ENCODE results near the gene KCNH4. TPM values are rescaled to one million over a fixed set of nuclear protein-coding genes. Genes with fewer than 3 reads are reported as not detected.
A peak's percentile ranks its signal among the peaks of the same experiment; 100 is the strongest.

KCNH4 gene
- total and polyA plus RNA-seq, 2 experiments from 2014 or later, result not detected

GRCh38 chr17:42199416-42200011 is 18.6 kb upstream of the KCNH4 start:
- Histone ChIP-seq H3K27me3 (no peaks in the 10 kb centered on the region), H3K36me3 (peaks cover 6% of the 10 kb centered on the region), H3K27ac (peak overlapping the region; percentile 43), H3K4me3 (no peak overlapping the region), H3K9me3 (ENCODE audit: low read depth) (no peaks in the 10 kb centered on the region), H3K4me1 (ENCODE audit: low read depth) (no peaks in the 10 kb centered on the region)
- no peak for TF ChIP-seq CTCF (IDR thresholded peaks at IDR 0.05; ENCODE audit: low read depth, low read length)
- DNase-seq (ENCODE audit: low read depth in 1 of 2, low spot score in 1 of 2), result no peak

- no peak for DNase-seq (ENCODE audit: low read depth in 1 of 2, low spot score in 1 of 2)
- no peak for TF ChIP-seq CTCF (IDR thresholded peaks at IDR 0.05; ENCODE audit: low read depth, low read length)
- Histone ChIP-seq H3K4me3 (no peak overlapping the region), H3K27ac (peak overlapping the region; percentile 39), H3K9me3 (ENCODE audit: low read depth) (no peaks in the 10 kb centered on the region), H3K27me3 (no peaks in the 10 kb centered on the region), H3K36me3 (peaks cover 3% of the 10 kb centered on the region), H3K4me1 (ENCODE audit: low read depth) (no peaks in the 10 kb centered on the region)
Observed at GRCh38 chr17:42198897-42199296, 18.0 kb upstream of the KCNH4 start.

- no peak for TF ChIP-seq CTCF (IDR thresholded peaks at IDR 0.05; ENCODE audit: low read depth, low read length)
- Histone ChIP-seq H3K4me3 (no peak overlapping the region), H3K36me3 (no peaks in the 10 kb centered on the region), H3K27me3 (no peaks in the 10 kb centered on the region), H3K27ac (no peak overlapping the region), H3K4me1 (ENCODE audit: low read depth) (no peaks in the 10 kb centered on the region), H3K9me3 (ENCODE audit: low read depth) (no peaks in the 10 kb centered on the region)
- no peak for DNase-seq (ENCODE audit: low read depth in 1 of 2, low spot score in 1 of 2)
Observed at GRCh38 chr17:42197564-42198156, 16.7 kb upstream of the KCNH4 start.

GRCh38 chr17:42193969-42194899 is 13.3 kb upstream of the KCNH4 start, which contains the start of gene GHDC:
TSS of gene GHDC (minus strand) at chr17:42194494. CDS start at chr17:42193581, 913 bp downstream.
- Histone ChIP-seq H3K27ac (no peak within 1 kb of the TSS), H3K4me3 (peak within 1 kb of the TSS; percentile 25), H3K4me1 (ENCODE audit: low read depth) (no peaks in the 10 kb centered on the region), H3K27me3 (no peaks in the 10 kb centered on the region), H3K36me3 (no peaks in the 10 kb centered on the region), H3K9me3 (ENCODE audit: low read depth) (no peaks in the 10 kb centered on the region)
- peak; percentile 77 to 83 for DNase-seq (ENCODE audit: low read depth in 1 of 2, low spot score in 1 of 2)
- TF ChIP-seq CTCF (IDR thresholded peaks at IDR 0.05; ENCODE audit: low read depth, low read length), result no peak

- no peak for DNase-seq (ENCODE audit: low read depth in 1 of 2, low spot score in 1 of 2)
- H3K4me3 ChIP-seq, result peak overlapping the region; percentile 25
Observed at GRCh38 chr17:42193216-42193968, 12.4 kb upstream of the KCNH4 start.

More at GRCh38 chr17:42193216-42193968, 12.4 kb upstream of the KCNH4 start:
- TF ChIP-seq CTCF (IDR thresholded peaks at IDR 0.05; ENCODE audit: low read depth, low read length), result no peak
- H3K27ac ChIP-seq, result no peak overlapping the region
- H3K9me3 ChIP-seq (ENCODE audit: low read depth), result no peaks in the 10 kb centered on the region
- H3K4me1 ChIP-seq (ENCODE audit: low read depth), result no peaks in the 10 kb centered on the region
- no peaks in the 10 kb centered on the region for H3K36me3 ChIP-seq
- no peaks in the 10 kb centered on the region for H3K27me3 ChIP-seq
